Measurements from ENCODE around the gene HHATL. TPM values are rescaled to one million over a fixed set of nuclear protein-coding genes. Genes with fewer than 3 reads are reported as not detected.

The HHATL gene
- total RNA-seq, 3 donors from 2014 or later, result 0.70 TPM; not detected in 2

GRCh38 chr3:42736081-42736480 lies 33.5 kb upstream of the HHATL start:
- H3K36me3 ChIP-seq (ENCODE audit: low read depth), result no peaks in the 10 kb centered on the region
- no peak overlapping the region for H3K4me3 ChIP-seq
- no peak for TF ChIP-seq CTCF (IDR thresholded peaks at IDR 0.05)
- H3K4me1 ChIP-seq (ENCODE audit: low read depth), result no peaks in the 10 kb centered on the region
- ATAC-seq (no peak), DNase-seq (no peak)
- no peaks in the 10 kb centered on the region for H3K9me3 ChIP-seq
- intact Hi-C loops (cut with DNase I, micrococcal nuclease), result no loop called here

DNA sequence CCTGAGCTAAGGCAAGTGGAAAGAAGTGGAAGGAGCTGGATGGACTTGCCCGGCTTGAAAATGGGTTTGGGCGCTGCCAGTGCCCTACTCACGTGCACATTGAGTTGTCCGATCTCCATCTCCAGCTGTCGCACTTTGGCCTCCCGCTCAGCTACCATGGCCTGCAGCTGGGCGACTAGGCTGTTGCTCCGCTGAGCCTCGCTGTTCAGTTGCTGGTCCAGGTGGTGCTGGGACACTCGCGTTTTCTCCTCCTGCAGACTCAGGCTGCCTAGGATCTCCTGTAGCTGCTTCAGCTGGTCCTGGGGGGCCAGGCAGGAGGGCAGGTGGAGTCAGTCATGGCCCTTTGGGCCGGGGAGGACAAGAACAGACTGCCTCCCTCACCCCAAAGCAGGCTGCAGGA lies 33.0 kb upstream of the HHATL start:
- intact Hi-C loops (cut with DNase I, micrococcal nuclease), result no loop called here
- no peak for DNase-seq
- Histone ChIP-seq H3K4me1 (ENCODE audit: low read depth) (no peaks in the 10 kb centered on the region), H3K36me3 (ENCODE audit: low read depth) (no peaks in the 10 kb centered on the region), H3K9me3 (no peaks in the 10 kb centered on the region), H3K4me3 (no peak overlapping the region)
- no peak for TF ChIP-seq CTCF (IDR thresholded peaks at IDR 0.05)
- ATAC-seq, result no peak

DNA sequence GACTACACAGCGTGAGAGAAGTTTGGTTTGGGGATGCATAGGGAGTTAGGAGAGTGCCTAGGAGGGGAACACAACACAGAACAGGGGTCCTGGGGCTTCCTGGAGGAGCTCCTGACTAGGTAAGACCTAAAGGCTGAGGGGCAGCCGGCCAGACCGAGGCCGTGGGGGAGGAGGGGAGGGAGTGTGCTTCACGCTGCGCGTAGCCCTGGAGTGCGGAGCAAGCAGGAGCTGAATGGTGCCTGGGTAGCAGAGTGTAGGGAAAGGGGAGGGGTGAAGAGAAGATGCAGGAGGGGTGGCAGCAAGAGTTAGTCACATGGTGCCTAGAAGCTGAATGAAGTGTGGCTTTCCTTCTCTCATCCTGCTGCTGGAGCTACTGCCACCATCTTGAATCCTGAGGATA lies 32.4 kb upstream of the HHATL start:
- Histone ChIP-seq H3K4me1 (ENCODE audit: low read depth) (no peaks in the 10 kb centered on the region), H3K36me3 (ENCODE audit: low read depth) (no peaks in the 10 kb centered on the region)
- no peak for ATAC-seq

GRCh38 chr3:42734263-42734860 lies 31.8 kb upstream of the HHATL start:
- ATAC-seq (no peak), DNase-seq (no peak)
- TF ChIP-seq CTCF (IDR thresholded peaks at IDR 0.05), result no peak
- no peak overlapping the region for H3K4me3 ChIP-seq
- no peaks in the 10 kb centered on the region for H3K36me3 ChIP-seq (ENCODE audit: low read depth)
- intact Hi-C loops (cut with DNase I, micrococcal nuclease), result no loop called here
- no peaks in the 10 kb centered on the region for H3K9me3 ChIP-seq
- H3K4me1 ChIP-seq (ENCODE audit: low read depth), result no peaks in the 10 kb centered on the region

More for the DNA sequence above, 32.4 kb upstream of the HHATL start:
- no peak for TF ChIP-seq CTCF (IDR thresholded peaks at IDR 0.05)
- DNase-seq, result no peak
- intact Hi-C loops (cut with DNase I, micrococcal nuclease), result no loop called here
- H3K4me3 ChIP-seq, result no peak overlapping the region
- no peaks in the 10 kb centered on the region for H3K9me3 ChIP-seq

- TF ChIP-seq CTCF (IDR thresholded peaks at IDR 0.05), result no peak
- Histone ChIP-seq H3K4me1 (ENCODE audit: low read depth) (no peaks in the 10 kb centered on the region), H3K4me3 (no peak overlapping the region), H3K9me3 (no peaks in the 10 kb centered on the region), H3K36me3 (ENCODE audit: low read depth) (no peaks in the 10 kb centered on the region)
- intact Hi-C loops (cut with DNase I, micrococcal nuclease), result no loop called here
- ATAC-seq (peak; percentile 40), DNase-seq (no peak)
Measured at GRCh38 chr3:42733501-42734262, 31.1 kb upstream of the HHATL start.

All from mucosa of descending colon (tissue), 3 donors.